Measurements from ENCODE around the gene WTIP. TPM values are rescaled to one million over a fixed set of nuclear protein-coding genes. Genes with fewer than 3 reads are reported as not detected.

The WTIP gene
- total RNA-seq, 1 experiment from 2014 or later, result 32.5 TPM

DNA sequence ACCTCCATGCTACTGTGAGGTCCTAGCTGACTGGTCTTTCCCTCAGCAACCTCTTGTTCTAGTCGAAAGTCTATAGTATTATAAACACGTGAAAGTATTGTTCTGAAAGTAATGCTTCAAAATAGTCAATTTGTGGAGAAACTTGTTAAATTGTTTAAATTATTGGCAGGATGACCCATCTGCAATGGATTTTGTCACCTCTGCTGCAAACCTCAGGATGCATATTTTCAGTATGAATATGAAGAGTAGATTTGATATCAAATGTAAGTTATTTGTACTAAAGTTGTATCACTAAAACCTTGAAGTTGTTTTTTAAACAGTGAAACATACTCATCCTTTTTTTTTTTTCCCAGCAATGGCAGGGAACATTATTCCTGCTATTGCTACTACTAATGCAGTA, 27.5 kb upstream of the WTIP start:
- Histone ChIP-seq H2BK120ac (ENCODE audit: low read depth, low read length, poor library complexity, severe bottlenecking) (no peak overlapping the region), H3T11ph (ENCODE audit: low read length) (no peak overlapping the region), H2BK20ac (ENCODE audit: low read depth, low read length, poor library complexity, severe bottlenecking) (no peak overlapping the region), H3K9me3 (ENCODE audit: control insufficient read depth, low read depth, low read length) (no peaks in the 10 kb centered on the region), H3K4me2 (ENCODE audit: insufficient read depth, insufficient read length, low read length) (no peak overlapping the region), H2BK12ac (ENCODE audit: insufficient read length, low read depth, low read length) (no peak overlapping the region), H3K56ac (ENCODE audit: insufficient read length, low read depth, low read length) (no peak overlapping the region), H4K20me1 (ENCODE audit: control insufficient read depth, insufficient read depth, insufficient read length) (no peaks in the 10 kb centered on the region), H3K23me2 (ENCODE audit: insufficient read length, low read depth, low read length, poor library complexity, severe bottlenecking) (no peaks in the 10 kb centered on the region), H4K8ac (replicated peaks; ENCODE audit: insufficient read length, low read depth, low read length) (no peak overlapping the region), H3K79me2 (ENCODE audit: insufficient read depth, low read length) (no peaks in the 10 kb centered on the region), H3K4ac (ENCODE audit: low read depth, low read length) (no peak overlapping the region), H2AFZ (ENCODE audit: low read length) (no peak overlapping the region), H3K23ac (ENCODE audit: insufficient read length, low read depth, low read length) (no peak overlapping the region), H3K9ac (ENCODE audit: extremely low read depth, insufficient read length, low read length) (no peak overlapping the region), H3K18ac (ENCODE audit: insufficient read length, low read depth, low read length) (no peak overlapping the region), H3K14ac (ENCODE audit: insufficient read depth, low read length) (no peak overlapping the region), H3K27ac (ENCODE audit: insufficient read length, low read depth, low read length) (no peak overlapping the region), H3K79me1 (ENCODE audit: insufficient read depth, low read depth, low read length, poor library complexity, severe bottlenecking) (no peaks in the 10 kb centered on the region), H3K27me3 (ENCODE audit: insufficient read depth, low read length) (no peaks in the 10 kb centered on the region), H4K5ac (ENCODE audit: insufficient read length, low read depth, low read length) (no peak overlapping the region), H2BK15ac (ENCODE audit: low read depth, low read length) (no peak overlapping the region), H2AK5ac (ENCODE audit: insufficient read length, low read length) (no peak overlapping the region), H3K4me1 (ENCODE audit: insufficient read depth, low read length) (no peaks in the 10 kb centered on the region), H2BK5ac (ENCODE audit: insufficient read length, low read length) (no peak overlapping the region), H4K91ac (ENCODE audit: insufficient read length, low read depth, low read length) (no peak overlapping the region)
- Mint-ChIP-seq H3K27ac (no peak overlapping the region), H3K36me3 (ENCODE audit: insufficient read depth in 1 of 3, low read depth in 3 of 3) (peaks cover 42 to 84% (median 77%) of the 10 kb centered on the region in 3 experiments), H3K4me3 (no peak overlapping the region), H3K9me3 (no peaks in the 10 kb centered on the region), H3K27me3 (ENCODE audit: low read depth) (no peaks in the 10 kb centered on the region), H3K4me1 (peaks cover 4 to 9% of the 10 kb centered on the region in 2 experiments; a peak in 2 of 4 replicates)
- TF ChIP-seq, protein P1, sequence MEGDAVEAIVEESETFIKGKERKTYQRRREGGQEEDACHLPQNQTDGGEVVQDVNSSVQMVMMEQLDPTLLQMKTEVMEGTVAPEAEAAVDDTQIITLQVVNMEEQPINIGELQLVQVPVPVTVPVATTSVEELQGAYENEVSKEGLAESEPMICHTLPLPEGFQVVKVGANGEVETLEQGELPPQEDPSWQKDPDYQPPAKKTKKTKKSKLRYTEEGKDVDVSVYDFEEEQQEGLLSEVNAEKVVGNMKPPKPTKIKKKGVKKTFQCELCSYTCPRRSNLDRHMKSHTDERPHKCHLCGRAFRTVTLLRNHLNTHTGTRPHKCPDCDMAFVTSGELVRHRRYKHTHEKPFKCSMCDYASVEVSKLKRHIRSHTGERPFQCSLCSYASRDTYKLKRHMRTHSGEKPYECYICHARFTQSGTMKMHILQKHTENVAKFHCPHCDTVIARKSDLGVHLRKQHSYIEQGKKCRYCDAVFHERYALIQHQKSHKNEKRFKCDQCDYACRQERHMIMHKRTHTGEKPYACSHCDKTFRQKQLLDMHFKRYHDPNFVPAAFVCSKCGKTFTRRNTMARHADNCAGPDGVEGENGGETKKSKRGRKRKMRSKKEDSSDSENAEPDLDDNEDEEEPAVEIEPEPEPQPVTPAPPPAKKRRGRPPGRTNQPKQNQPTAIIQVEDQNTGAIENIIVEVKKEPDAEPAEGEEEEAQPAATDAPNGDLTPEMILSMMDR (conservative IDR thresholded peaks at IDR 0.05), result no peak
- no CpG with 5 or more reads among the region's 2 CpGs for WGBS (ENCODE audit: extremely low coverage, insufficient read length, low lambda C conversion rate)
- no peak for DNase-seq

All from H9 (cell line).